ENCODE measurements around the gene PEX14. TPM values are rescaled to one million over a fixed set of nuclear protein-coding genes. Genes with fewer than 3 reads are reported as not detected.

PEX14 gene
- total RNA-seq, 1 experiment from 2014 or later: 29.3 TPM

DNA sequence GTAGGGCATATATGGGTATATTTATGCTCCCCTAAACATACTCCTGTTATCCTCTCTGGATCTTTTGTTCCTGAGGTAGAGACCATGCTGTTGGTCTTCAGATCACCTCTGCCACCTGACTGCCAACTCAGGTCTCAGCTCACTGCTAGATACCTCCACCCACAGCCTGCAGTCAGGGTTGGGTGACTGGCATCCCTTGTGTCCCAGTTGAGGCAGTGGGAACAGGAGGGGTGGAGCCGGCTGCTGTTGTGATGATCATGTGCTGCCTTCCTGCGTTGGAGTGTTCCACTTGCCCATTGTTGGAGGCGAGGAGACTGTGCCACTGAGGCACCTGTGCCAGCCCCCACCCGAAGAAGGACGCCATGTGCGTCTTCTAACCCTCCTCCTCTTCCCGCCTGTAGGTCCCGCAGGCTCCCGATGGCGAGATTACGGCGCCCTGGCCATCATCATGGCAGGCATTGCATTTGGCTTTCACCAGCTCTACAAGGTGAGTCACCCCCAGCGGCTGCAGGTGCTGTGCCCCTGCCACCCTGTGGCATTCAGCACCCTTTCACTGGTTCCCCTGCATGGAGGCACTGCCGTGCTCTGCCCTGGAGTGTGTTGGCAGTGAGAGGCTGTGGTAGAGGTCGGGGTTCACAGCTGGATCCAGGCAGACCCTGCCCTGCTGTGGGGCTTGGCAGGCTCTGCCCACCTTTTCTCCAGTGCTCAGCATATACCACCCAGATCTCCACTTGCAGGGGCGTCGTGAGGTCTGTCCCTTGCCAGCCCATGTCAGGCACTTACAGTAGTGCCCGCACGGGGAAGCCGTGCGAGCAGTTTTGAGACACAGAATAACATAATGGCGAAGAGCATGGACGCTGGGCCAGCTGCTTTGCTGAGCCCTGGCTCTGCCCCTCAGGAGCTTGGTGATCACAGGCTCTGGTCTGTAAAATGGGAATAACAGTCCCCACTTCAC lies 143.5 kb downstream of the PEX14 start (continued):
- no peak for TF ChIP-seq ZNF274 (IDR thresholded peaks at IDR 0.05; ENCODE audit: low read depth, low read length)

DNA sequence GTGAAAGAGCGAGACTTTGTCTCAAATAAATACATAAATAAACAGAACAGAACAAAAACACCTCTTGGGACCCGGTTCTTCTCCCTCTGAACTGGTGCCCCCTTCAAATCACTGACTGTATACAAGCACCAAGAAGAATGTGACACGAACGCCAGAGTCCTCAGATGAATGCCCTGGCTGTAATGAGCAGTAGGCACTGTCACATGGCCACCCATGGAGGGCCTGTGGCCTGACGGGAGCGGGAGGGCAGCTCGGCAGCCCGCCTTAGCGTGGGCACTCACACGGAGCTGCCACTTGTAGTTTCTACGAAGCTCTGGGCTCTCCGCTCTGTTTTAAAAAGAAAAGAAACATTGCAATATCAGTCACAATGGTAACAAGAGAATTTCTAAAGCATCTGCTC lies 146.0 kb downstream of the PEX14 start:
- Histone ChIP-seq H3K4me2 (ENCODE audit: low read length) (no peak overlapping the region), H3K4me3 (replicated peaks in 1 of 2; ENCODE audit: low read depth in 1 of 2, low read length in 2 of 2) (no peak overlapping the region), H3K79me2 (ENCODE audit: insufficient read depth, low read length) (no peaks in the 10 kb centered on the region), H3K9ac (ENCODE audit: low read length) (no peak overlapping the region), H3K9me2 (ENCODE audit: insufficient read depth) (no peaks in the 10 kb centered on the region), H3K27me3 (ENCODE audit: insufficient read depth, low read length) (no peaks in the 10 kb centered on the region), H3K27ac (ENCODE audit: low read depth, low read length) (no peak overlapping the region), H2AFZ (ENCODE audit: low read depth, low read length, poor library complexity, severe bottlenecking) (no peak overlapping the region), H4K20me1 (ENCODE audit: insufficient read depth) (no peaks in the 10 kb centered on the region), H3K36me3 (ENCODE audit: control insufficient read depth in 1 of 2, insufficient read depth in 2 of 2, low read length in 2 of 2) (no peaks in the 10 kb centered on the region; a peak in 1 of 4 replicates), H3K9me3 (ENCODE audit: control insufficient read depth in 1 of 2, insufficient read depth in 1 of 2, low read depth in 1 of 2, low read length in 2 of 2) (no peaks in the 10 kb centered on the region), H3K4me1 (ENCODE audit: control insufficient read depth in 1 of 2, insufficient read depth in 2 of 2, low read length in 2 of 2) (no peaks in the 10 kb centered on the region)
- DNase-seq (ENCODE audit: low read depth, low spot score) (no peak), ATAC-seq (no peak)
- ChIA-PET RAD21 (ENCODE audit: low non-redundant PET in 1 of 2, low total read pairs in 2 of 2, uncharacterized antibody in 2 of 2, unreplicated experiment in 2 of 2) (no interaction called here), CTCF (no interaction called here), POLR2A (no interaction called here)
- intact Hi-C loops (cut with micrococcal nuclease): no loop called here
- no peak for TF ChIP-seq TCF7L2 (IDR thresholded peaks at IDR 0.05; ENCODE audit: borderline replicate concordance, extremely low read depth, insufficient read depth, insufficient read length)
- no TSS peak for BruUV-seq (replicated peaks)

DNA sequence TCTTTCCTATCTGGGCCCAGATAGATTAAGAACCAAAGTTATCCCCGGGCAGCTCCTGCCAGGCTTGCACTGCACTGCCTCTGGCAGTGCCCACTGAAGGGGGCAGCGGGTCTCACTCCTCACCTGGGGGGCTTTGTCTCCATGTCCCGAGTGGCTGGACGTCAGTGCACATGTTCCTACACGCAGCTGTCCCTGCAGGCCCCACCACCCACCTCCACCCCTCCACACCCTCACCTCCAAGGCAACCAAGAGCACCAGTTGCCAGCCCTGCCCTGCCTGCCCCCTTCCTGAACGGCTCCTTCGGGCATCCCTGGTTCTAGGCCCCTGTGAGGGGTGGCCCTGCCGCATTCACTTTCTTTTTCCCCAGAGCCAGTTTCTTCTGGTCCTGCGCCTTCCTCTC lies 147.2 kb downstream of the PEX14 start:
- Histone ChIP-seq H3K9ac (ENCODE audit: low read length) (no peak overlapping the region), H3K9me2 (ENCODE audit: insufficient read depth) (no peaks in the 10 kb centered on the region), H4K20me1 (ENCODE audit: insufficient read depth) (no peaks in the 10 kb centered on the region), H3K4me2 (ENCODE audit: low read length) (no peak overlapping the region), H2AFZ (ENCODE audit: low read depth, low read length, poor library complexity, severe bottlenecking) (no peak overlapping the region), H3K4me3 (replicated peaks in 1 of 2; ENCODE audit: low read depth in 1 of 2, low read length in 2 of 2) (no peak overlapping the region), H3K27ac (ENCODE audit: low read depth, low read length) (no peak overlapping the region), H3K36me3 (ENCODE audit: control insufficient read depth in 1 of 2, insufficient read depth in 2 of 2, low read length in 2 of 2) (no peaks in the 10 kb centered on the region; a peak in 1 of 4 replicates), H3K79me2 (ENCODE audit: insufficient read depth, low read length) (no peaks in the 10 kb centered on the region), H3K4me1 (ENCODE audit: control insufficient read depth in 1 of 2, insufficient read depth in 2 of 2, low read length in 2 of 2) (no peaks in the 10 kb centered on the region), H3K9me3 (ENCODE audit: control insufficient read depth in 1 of 2, insufficient read depth in 1 of 2, low read depth in 1 of 2, low read length in 2 of 2) (no peaks in the 10 kb centered on the region), H3K27me3 (ENCODE audit: insufficient read depth, low read length) (no peaks in the 10 kb centered on the region)
- ATAC-seq (no peak), DNase-seq (ENCODE audit: low read depth, low spot score) (no peak)
- CTCF ChIA-PET: no interaction called here
- POLR2A ChIA-PET: no interaction called here
- intact Hi-C loops (cut with micrococcal nuclease): no loop called here
- no TSS peak for BruUV-seq (replicated peaks)
- RAD21 ChIA-PET (ENCODE audit: low non-redundant PET in 1 of 2, low total read pairs in 2 of 2, uncharacterized antibody in 2 of 2, unreplicated experiment in 2 of 2): no interaction called here
- TF ChIP-seq TCF7L2 (IDR thresholded peaks at IDR 0.05; ENCODE audit: borderline replicate concordance, extremely low read depth, insufficient read depth, insufficient read length) (no peak), ZFX (IDR thresholded peaks at IDR 0.05) (no peak), EZH2phosphoT487 (IDR thresholded peaks at IDR 0.05; ENCODE audit: borderline replicate concordance) (no peak), CEBPB (IDR thresholded peaks at IDR 0.05; ENCODE audit: low read depth) (no peak), EGR1 (IDR thresholded peaks at IDR 0.05; ENCODE audit: low read depth) (no peak), CBX3 (IDR thresholded peaks at IDR 0.05; ENCODE audit: low read depth) (no peak)
- TF ChIP-seq, protein P1, sequence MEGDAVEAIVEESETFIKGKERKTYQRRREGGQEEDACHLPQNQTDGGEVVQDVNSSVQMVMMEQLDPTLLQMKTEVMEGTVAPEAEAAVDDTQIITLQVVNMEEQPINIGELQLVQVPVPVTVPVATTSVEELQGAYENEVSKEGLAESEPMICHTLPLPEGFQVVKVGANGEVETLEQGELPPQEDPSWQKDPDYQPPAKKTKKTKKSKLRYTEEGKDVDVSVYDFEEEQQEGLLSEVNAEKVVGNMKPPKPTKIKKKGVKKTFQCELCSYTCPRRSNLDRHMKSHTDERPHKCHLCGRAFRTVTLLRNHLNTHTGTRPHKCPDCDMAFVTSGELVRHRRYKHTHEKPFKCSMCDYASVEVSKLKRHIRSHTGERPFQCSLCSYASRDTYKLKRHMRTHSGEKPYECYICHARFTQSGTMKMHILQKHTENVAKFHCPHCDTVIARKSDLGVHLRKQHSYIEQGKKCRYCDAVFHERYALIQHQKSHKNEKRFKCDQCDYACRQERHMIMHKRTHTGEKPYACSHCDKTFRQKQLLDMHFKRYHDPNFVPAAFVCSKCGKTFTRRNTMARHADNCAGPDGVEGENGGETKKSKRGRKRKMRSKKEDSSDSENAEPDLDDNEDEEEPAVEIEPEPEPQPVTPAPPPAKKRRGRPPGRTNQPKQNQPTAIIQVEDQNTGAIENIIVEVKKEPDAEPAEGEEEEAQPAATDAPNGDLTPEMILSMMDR (IDR thresholded peaks at IDR 0.05 in 2 of 3, conservative IDR thresholded peaks at IDR 0.05 in 1 of 3; ENCODE audit: borderline replicate concordance in 1 of 3, insufficient read depth in 1 of 3, low read depth in 2 of 3, low read length in 2 of 3): no peak
- TF ChIP-seq, protein P2, sequence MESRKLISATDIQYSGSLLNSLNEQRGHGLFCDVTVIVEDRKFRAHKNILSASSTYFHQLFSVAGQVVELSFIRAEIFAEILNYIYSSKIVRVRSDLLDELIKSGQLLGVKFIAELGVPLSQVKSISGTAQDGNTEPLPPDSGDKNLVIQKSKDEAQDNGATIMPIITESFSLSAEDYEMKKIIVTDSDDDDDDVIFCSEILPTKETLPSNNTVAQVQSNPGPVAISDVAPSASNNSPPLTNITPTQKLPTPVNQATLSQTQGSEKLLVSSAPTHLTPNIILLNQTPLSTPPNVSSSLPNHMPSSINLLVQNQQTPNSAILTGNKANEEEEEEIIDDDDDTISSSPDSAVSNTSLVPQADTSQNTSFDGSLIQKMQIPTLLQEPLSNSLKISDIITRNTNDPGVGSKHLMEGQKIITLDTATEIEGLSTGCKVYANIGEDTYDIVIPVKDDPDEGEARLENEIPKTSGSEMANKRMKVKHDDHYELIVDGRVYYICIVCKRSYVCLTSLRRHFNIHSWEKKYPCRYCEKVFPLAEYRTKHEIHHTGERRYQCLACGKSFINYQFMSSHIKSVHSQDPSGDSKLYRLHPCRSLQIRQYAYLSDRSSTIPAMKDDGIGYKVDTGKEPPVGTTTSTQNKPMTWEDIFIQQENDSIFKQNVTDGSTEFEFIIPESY (IDR thresholded peaks at IDR 0.05; ENCODE audit: extremely low read depth, insufficient replicate concordance, low read length): no peak
